Subcutaneous abdominal adipose tissue (tissue), 5 donors: ENCODE data around the gene DCAF10.
"Not testable (repeated sequence)": the region's sequence is repeated elsewhere in the genome, so short reads cannot be mapped to it uniquely, and the experiment has no call there.

Experiments used
- H3K27ac ChIP-seq: one replicate; pipeline ENCODE4 v1.7.0; 2013; ENCODE audit warnings: low read depth, mild to moderate bottlenecking, inconsistent platforms, low read length, moderate library complexity
- H3K27me3 ChIP-seq, 5 donors: one replicate each; pipeline ENCODE4 v1.7.0; 2013; ENCODE audit warnings: low read length in 5 of 5, inconsistent platforms in 1 of 5; ENCODE audit not compliant: control insufficient read depth in 5 of 5, insufficient read depth in 4 of 5
- H3K36me3 ChIP-seq, 5 donors: one replicate each; pipeline ENCODE4 v1.7.0; 2013; ENCODE audit warnings: low read length in 5 of 5; ENCODE audit not compliant: control insufficient read depth in 5 of 5, insufficient read depth in 5 of 5
- H3K4me1 ChIP-seq, 5 donors: one replicate each; pipeline ENCODE4 v1.7.0; 2013; ENCODE audit warnings: low read length in 5 of 5, mild to moderate bottlenecking in 3 of 5, moderate library complexity in 1 of 5; ENCODE audit not compliant: control insufficient read depth in 5 of 5, insufficient read depth in 5 of 5
- H3K4me3 ChIP-seq, 5 donors: one replicate each; pipeline ENCODE4 v1.7.0; 2013; ENCODE audit warnings: low read length in 5 of 5, low read depth in 1 of 5
- H3K9ac ChIP-seq, 5 donors: one replicate each; pipeline ENCODE4 v1.7.0; 2013; ENCODE audit warnings: low read length in 5 of 5, mild to moderate bottlenecking in 4 of 5, moderate library complexity in 3 of 5
- H3K9me3 ChIP-seq, 5 donors: one replicate each; pipeline ENCODE4 v1.7.0; 2013; ENCODE audit warnings: low read length in 5 of 5; ENCODE audit not compliant: control insufficient read depth in 5 of 5
- donor health status: healthy.
- donor health status: healthy.
- donor health status: healthy.
- donor health status: healthy.
- donor health status: healthy.

Gene DCAF10

DNA sequence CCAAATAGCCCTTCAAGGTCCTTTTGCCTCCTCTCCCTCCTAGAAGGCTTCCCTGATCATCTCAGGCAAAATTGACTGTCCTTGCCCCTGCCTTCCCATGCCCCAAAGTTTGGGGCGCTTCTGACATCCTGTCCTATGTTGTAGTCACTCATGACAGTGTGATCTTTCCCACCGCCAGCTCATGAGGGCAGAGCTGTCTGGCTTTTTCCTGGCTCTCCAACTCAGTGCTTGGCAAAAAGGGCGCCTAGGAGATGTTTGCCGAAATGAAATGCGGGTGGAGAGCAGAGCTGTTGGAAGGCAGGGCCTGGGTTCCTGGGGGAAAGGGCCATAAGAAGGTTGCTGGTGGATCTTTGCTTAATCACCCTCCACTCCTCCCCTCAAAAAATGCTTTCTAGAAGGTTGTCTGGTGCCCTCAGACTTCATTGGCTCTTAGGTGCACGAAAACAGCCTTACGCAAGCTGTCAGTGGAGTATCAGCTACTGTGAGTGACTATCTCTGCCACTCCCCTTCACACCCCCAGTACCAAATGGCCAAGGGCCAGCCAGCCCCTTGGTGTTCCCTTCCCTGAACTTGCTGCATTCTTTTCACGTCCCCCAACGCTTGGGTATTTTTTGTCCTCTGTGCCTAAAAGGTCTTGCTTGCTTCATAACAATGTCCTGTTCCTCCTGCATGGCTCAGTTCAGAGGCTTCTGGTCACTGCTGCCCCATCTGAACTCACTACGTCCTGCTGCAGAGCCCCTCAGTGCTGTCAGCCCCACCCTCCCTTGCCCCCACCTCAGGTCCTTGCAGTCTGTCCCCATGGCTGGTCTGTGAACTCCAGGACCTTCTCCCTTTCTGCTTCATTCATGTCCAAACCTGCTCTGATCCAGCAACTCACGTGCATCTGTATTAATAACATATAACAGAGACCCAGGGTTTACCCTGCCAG is 106.0 kb downstream of the DCAF10 start:
- Histone ChIP-seq H3K4me3 (no peak overlapping the region), H3K9me3 (no peaks in the 10 kb centered on the region), H3K36me3 (no peaks in the 10 kb centered on the region), H3K4me1 (peaks cover 5 to 36% (median 30%) of the 10 kb centered on the region in 5 donors), H3K9ac (no peak overlapping the region), H3K27me3 (no peaks in the 10 kb centered on the region), H3K27ac (no peak overlapping the region)

DNA sequence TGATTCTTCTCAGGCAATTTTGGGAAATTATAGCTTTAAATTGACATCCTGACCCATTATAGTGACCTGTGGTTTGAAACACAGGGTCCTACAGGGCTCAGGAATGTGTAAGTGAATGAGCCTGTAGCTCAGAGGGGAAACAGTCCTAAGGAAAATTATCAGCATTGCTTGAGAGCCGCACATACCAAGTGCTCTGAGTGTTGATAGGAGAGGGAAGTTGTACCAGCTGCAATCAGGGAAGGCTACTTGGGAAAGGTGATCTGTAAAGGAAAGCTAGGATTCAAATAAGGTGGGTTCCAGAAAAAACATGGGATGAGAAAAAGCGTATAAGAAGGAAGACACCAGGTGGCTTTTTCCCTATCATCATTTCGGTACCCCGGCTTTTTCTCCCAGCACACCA is 107.7 kb downstream of the DCAF10 start:
- H3K9ac ChIP-seq, result no peak overlapping the region
- no peak overlapping the region for H3K27ac ChIP-seq
- no peaks in the 10 kb centered on the region for H3K36me3 ChIP-seq
- no peaks in the 10 kb centered on the region for H3K9me3 ChIP-seq
- H3K27me3 ChIP-seq, result no peaks in the 10 kb centered on the region
- no peak overlapping the region for H3K4me3 ChIP-seq
- H3K4me1 ChIP-seq, result peaks cover 0 to 23% (median 12%) of the 10 kb centered on the region in 5 donors

DNA sequence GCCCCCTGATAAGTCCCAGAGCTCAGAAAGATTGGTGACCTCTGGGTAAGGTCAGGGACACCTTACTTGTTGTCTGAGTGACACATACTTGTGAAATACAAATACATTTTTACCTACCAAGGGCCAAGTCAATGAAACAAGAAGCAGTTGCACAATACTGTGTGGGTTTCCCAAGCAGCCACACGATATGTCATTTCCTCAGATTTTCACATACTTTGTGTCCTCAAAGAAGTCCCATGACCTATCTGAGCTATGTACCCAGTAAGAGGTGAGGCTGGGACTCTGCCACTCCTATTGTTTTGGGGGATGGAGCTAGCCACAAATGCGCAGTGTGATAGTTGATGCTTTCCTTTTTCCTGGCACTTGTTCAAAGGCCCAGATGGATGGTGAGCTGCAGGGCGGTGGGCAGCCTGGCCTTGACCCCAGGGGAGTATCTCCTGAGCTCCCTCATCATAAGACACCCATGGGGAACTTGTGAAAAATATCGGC is 108.1 kb downstream of the DCAF10 start:
- Histone ChIP-seq H3K9me3 (no peaks in the 10 kb centered on the region), H3K27me3 (no peaks in the 10 kb centered on the region), H3K36me3 (no peaks in the 10 kb centered on the region), H3K4me1 (peaks cover 0 to 21% (median 11%) of the 10 kb centered on the region in 5 donors), H3K9ac (no peak overlapping the region), H3K4me3 (no peak overlapping the region), H3K27ac (no peak overlapping the region)

DNA sequence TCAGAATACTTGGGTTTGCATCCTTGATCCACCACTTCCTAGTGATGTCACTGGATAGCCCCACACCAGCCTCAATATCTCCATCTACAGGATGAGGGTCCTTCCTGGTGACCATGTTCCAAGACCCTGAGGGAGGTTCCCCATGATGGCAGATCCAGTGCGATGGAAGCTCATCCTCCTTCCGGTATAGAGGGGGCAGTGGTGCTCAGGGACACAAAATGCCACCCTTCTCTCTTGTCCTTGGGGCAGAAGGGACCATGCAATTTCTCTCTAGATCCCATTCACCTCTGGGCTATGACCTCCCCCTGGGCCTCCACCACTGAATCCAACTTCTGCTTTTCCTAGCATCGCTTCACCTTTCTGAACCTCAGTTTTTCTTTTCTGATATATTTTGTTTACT is 108.7 kb downstream of the DCAF10 start:
- no peaks in the 10 kb centered on the region for H3K27me3 ChIP-seq
- no peak overlapping the region for H3K4me3 ChIP-seq
- peaks cover 0 to 26% (median 11%) of the 10 kb centered on the region in 5 donors for H3K4me1 ChIP-seq
- no peaks in the 10 kb centered on the region for H3K9me3 ChIP-seq
- H3K36me3 ChIP-seq, result no peaks in the 10 kb centered on the region
- H3K27ac ChIP-seq, result no peak overlapping the region
- H3K9ac ChIP-seq, result no peak overlapping the region

DNA sequence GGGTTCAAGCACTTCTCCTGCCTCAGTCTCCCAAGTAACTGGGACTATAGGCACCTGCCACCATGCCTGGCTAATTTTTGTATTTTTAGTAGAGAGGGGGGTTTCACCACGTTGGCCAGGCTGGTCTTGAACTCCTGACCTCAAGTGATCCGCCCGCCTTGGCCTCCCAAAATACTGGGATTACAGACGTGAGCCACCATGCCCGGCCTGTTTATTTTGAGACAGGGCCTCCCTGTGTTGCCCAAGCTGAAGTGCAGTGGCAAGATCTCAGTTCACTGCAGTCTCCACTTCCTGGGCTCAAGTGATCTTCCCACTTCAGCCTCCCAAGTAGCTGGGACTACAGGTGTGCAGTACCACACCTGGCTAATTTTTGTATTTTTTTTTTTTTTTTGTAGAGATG is 109.2 kb downstream of the DCAF10 start:
- not testable (repeated sequence) for H3K36me3 ChIP-seq, H3K27me3 ChIP-seq, H3K9me3 ChIP-seq, H3K9ac ChIP-seq, H3K27ac ChIP-seq, H3K4me3 ChIP-seq
- peaks cover 0 to 23% (median 6%) of the 10 kb centered on the region in 5 donors for H3K4me1 ChIP-seq

DNA sequence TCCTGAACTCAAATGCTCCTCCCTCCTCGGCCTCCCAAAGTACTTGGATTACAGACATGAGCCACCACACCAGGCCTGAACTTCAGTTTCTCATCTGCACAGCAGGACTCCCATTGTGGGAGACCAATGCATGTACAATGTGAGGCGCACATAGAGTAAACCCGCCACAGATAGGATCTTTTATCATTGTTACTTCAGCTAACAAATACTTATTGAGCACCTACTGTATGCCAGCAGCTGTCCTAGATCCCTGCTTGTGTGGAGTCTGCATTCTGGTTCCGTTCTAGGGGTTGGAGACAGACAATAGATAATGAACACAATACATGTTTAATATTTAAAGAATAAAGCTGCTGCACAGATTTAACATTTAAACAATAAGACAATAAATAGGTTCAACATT is 109.7 kb downstream of the DCAF10 start:
- Histone ChIP-seq H3K9me3 (no peaks in the 10 kb centered on the region), H3K36me3 (no peaks in the 10 kb centered on the region), H3K9ac (no peak overlapping the region), H3K4me1 (peaks cover 0 to 24% (median 1%) of the 10 kb centered on the region in 5 donors), H3K27ac (no peak overlapping the region), H3K4me3 (no peak overlapping the region), H3K27me3 (no peaks in the 10 kb centered on the region)

DNA sequence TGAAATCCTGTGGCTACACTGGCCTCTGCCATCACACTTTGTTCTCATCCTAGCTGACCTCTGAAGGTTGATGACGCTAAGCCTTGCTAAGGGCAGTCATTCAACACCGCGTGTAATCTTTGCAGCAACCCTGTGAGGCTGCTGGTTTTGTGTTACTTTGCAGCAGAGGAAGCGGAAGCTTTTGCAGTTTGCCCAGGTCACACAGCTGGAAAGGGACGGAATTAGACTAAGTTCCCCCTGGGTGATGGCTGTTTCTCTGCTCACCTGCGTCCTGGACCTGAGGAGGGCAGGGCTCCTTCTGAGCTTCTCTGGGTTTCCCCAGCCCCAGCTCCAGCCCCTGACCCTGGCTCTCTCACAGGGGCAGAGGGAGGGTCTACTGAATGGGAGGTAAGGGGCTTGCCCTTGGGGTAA is 110.7 kb downstream of the DCAF10 start:
- Histone ChIP-seq H3K4me1 (peaks cover 0 to 34% (median 3%) of the 10 kb centered on the region in 5 donors), H3K27ac (no peak overlapping the region), H3K9ac (no peak overlapping the region), H3K27me3 (no peaks in the 10 kb centered on the region), H3K9me3 (no peaks in the 10 kb centered on the region), H3K36me3 (no peaks in the 10 kb centered on the region), H3K4me3 (no peak overlapping the region)

DNA sequence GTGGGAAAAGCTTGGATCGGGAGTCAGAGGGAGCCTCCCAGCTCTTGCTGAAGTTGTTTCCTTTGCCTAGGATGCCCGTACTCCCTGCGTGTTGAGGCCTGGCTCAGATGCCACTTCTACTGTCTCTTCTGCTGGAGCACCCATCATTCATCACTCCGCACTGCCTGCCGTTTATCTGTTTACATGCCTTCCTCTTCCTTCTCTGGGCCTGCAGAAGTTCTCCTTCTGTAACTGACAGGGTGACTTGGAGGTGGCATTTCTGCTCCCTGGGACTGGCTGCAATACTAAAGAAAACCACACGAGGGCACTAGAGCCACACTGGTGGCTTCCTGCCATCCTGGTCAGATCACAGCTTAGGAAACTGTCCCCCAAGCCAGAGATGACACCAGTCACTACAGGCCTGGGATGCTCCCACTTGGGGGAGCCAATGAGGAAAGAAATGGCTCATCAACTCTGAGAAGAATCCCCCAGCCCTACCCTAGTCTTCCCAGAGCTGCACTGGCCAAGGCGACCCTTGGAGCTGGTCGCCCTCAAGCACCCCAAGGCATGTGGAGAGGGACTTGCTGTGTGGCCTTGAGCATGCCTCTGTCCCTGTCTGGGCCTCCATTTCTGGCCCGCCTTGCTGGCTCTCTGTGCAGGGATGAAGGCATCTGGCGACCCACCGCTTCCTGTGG is 113.0 kb downstream of the DCAF10 start:
- no peaks in the 10 kb centered on the region for H3K27me3 ChIP-seq
- H3K9me3 ChIP-seq, result no peaks in the 10 kb centered on the region
- H3K9ac ChIP-seq, result no peak overlapping the region
- H3K4me1 ChIP-seq, result peaks cover 0 to 53% (median 7%) of the 10 kb centered on the region in 5 donors
- H3K27ac ChIP-seq, result no peak overlapping the region
- H3K36me3 ChIP-seq, result peaks cover 0 to 11% (median 0%) of the 10 kb centered on the region in 5 donors
- no peak overlapping the region for H3K4me3 ChIP-seq

DNA sequence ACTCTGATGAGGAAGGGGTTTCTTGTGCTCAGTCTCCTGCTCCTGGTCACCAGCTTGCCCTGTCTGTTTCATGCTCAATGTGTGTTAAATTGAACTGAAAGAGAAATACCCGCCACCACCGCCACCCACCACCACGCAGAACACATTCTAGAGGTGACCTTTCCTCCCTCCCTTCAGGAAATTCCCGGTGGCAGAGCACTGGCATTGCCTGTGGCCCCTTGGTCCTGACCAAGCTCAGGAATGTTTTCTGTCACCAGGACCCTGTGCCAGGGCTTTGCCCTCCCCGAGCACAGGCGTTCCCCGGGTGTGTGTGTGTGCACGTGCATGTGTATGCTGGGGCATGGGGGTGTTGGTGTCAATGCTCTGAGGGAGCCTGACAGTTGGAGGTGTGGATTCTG is 113.6 kb downstream of the DCAF10 start:
- Histone ChIP-seq H3K27ac (no peak overlapping the region), H3K27me3 (no peaks in the 10 kb centered on the region), H3K4me3 (no peak overlapping the region)

More for the DNA sequence above, 113.6 kb downstream of the DCAF10 start:
- Histone ChIP-seq H3K9ac (no peak overlapping the region), H3K9me3 (no peaks in the 10 kb centered on the region), H3K36me3 (peaks cover 0 to 11% (median 0%) of the 10 kb centered on the region in 5 donors), H3K4me1 (peaks cover 0 to 53% (median 7%) of the 10 kb centered on the region in 5 donors)
